Stimulated activated CD4-positive, alpha-beta T cell treated with anti-CD3 and anti-CD28 coated beads, TNF-alpha, amount 100 ng/mL, for 48 hours (primary cell): ENCODE measurements around the gene ATOSB.

Experiments used
- DNase-seq, 3 donors: peaks; one replicate each; pipeline ENCODE4 v3.0.0-alpha.2; 2020; ENCODE audit warnings: low read depth in 3 of 3

The ATOSB gene

GRCh38 chr9:35079426-35080341 is 36.0 kb downstream of the ATOSB start, which contains the start of gene FANCG:
FANCG (minus strand) TSS chr9:35079942; CDS start chr9:35079524, 418 bp downstream.
- DNase-seq, result peak; percentile 68 to 75 (median 74)

GRCh38 chr9:35079041-35079425 is 36.6 kb downstream of the ATOSB start:
- DNase-seq, result no peak

- DNase-seq, result no peak
Measured at GRCh38 chr9:35078066-35078465, 37.6 kb downstream of the ATOSB start.

GRCh38 chr9:35076848-35077247 is 38.8 kb downstream of the ATOSB start:
- DNase-seq, result no peak

- no peak for DNase-seq
Measured at GRCh38 chr9:35075358-35075757, 40.3 kb downstream of the ATOSB start.

- no peak for DNase-seq
Measured at GRCh38 chr9:35074791-35075190, 40.9 kb downstream of the ATOSB start.

- DNase-seq, result no peak
Measured at GRCh38 chr9:35074141-35074540, 41.5 kb downstream of the ATOSB start.

GRCh38 chr9:35073279-35073612 is 42.4 kb downstream of the ATOSB start:
- DNase-seq, result no peak

GRCh38 chr9:35072461-35073278 is 43.0 kb downstream of the ATOSB start, which contains the start of gene VCP:
VCP (minus strand) TSS chr9:35072625; CDS start chr9:35072353, 272 bp downstream.
- peak; percentile 91 to 98 (median 93) for DNase-seq

GRCh38 chr9:35071814-35072460 is 43.7 kb downstream of the ATOSB start:
- DNase-seq, result peak; percentile 45 to 56 (median 51)

GRCh38 chr9:35070823-35071813 is 44.5 kb downstream of the ATOSB start:
- DNase-seq, result no peak

- no peak for DNase-seq
Measured at GRCh38 chr9:35069020-35069419, 46.6 kb downstream of the ATOSB start.

- no peak for DNase-seq
Measured at GRCh38 chr9:35067056-35067455, 48.6 kb downstream of the ATOSB start.

- no peak for DNase-seq
Measured at GRCh38 chr9:35060548-35061207, 55.0 kb downstream of the ATOSB start.

- DNase-seq, result no peak
Measured at GRCh38 chr9:35059438-35059837, 56.2 kb downstream of the ATOSB start.

- no peak for DNase-seq
Measured at GRCh38 chr9:35057271-35057620, 58.4 kb downstream of the ATOSB start.

- no peak for DNase-seq
Measured at GRCh38 chr9:35056571-35057270, 58.9 kb downstream of the ATOSB start.

- DNase-seq, result no peak
Measured at GRCh38 chr9:35054871-35055644, 60.6 kb downstream of the ATOSB start.
